GM19240 (cell line): Measurements from ENCODE around the gene KCND2.

Source experiments
- DNase-seq: peaks from one replicate; pipeline ENCODE4 v3.0.0; 2011; ENCODE audit warnings: low spot score; ENCODE audit not compliant: insufficient read length

KCND2 gene

GRCh38 chr7:120582916-120583315 is 309.9 kb downstream of the KCND2 start:
- no peak for DNase-seq

- no peak for DNase-seq
Observed at GRCh38 chr7:120583899-120584586, 311.1 kb downstream of the KCND2 start.

- DNase-seq: no peak
Observed at GRCh38 chr7:120586571-120586970, 313.6 kb downstream of the KCND2 start.

GRCh38 chr7:120587243-120587642 is 314.3 kb downstream of the KCND2 start:
- no peak for DNase-seq

- no peak for DNase-seq
Observed at GRCh38 chr7:120588416-120588815, 315.4 kb downstream of the KCND2 start.

GRCh38 chr7:120588862-120589261 is 315.9 kb downstream of the KCND2 start:
- DNase-seq: no peak

GRCh38 chr7:120600607-120601006 is 327.6 kb downstream of the KCND2 start:
- DNase-seq: no peak

GRCh38 chr7:120603366-120603765 is 330.4 kb downstream of the KCND2 start:
- DNase-seq: no peak

GRCh38 chr7:120609136-120609753 is 336.3 kb downstream of the KCND2 start:
- no peak for DNase-seq

GRCh38 chr7:120611975-120612374 is 339.0 kb downstream of the KCND2 start:
- no peak for DNase-seq

- no peak for DNase-seq
Observed at GRCh38 chr7:120615703-120616102, 342.7 kb downstream of the KCND2 start.

- no peak for DNase-seq
Observed at GRCh38 chr7:120617275-120617674, 344.3 kb downstream of the KCND2 start.

- DNase-seq: no peak
Observed at GRCh38 chr7:120628251-120628650, 355.3 kb downstream of the KCND2 start.

GRCh38 chr7:120639884-120640283 is 366.9 kb downstream of the KCND2 start:
- no peak for DNase-seq

GRCh38 chr7:120645966-120646365 is 373.0 kb downstream of the KCND2 start:
- no peak for DNase-seq

- no peak for DNase-seq
Observed at GRCh38 chr7:120654241-120654640, 381.3 kb downstream of the KCND2 start.

GRCh38 chr7:120658516-120658915 is 385.5 kb downstream of the KCND2 start:
- DNase-seq: no peak

GRCh38 chr7:120662291-120662690 is 389.3 kb downstream of the KCND2 start:
- DNase-seq: no peak

GRCh38 chr7:120665068-120665467 is 392.1 kb downstream of the KCND2 start:
- DNase-seq: no peak

GRCh38 chr7:120675076-120675475 is 402.1 kb downstream of the KCND2 start:
- no peak for DNase-seq

GRCh38 chr7:120677535-120677934 is 404.6 kb downstream of the KCND2 start:
- DNase-seq: no peak

GRCh38 chr7:120680985-120681384 is 408.0 kb downstream of the KCND2 start:
- DNase-seq: no peak

- DNase-seq: no peak
Observed at GRCh38 chr7:120684463-120684862, 411.5 kb downstream of the KCND2 start.
